ENCODE results near the gene AGR2.

Gene AGR2

GRCh38 chr7:16755397-16755796 lies 49.4 kb downstream of the AGR2 start:
- Histone ChIP-seq H3K4me1 (ENCODE audit: control insufficient read depth, insufficient read depth, low read length) (peaks cover 20% of the 10 kb centered on the region), H3K4me3 (ENCODE audit: low read depth, low read length) (peak overlapping the region; percentile 89), H3K9ac (ENCODE audit: low read length) (no peak overlapping the region), H3K9me3 (ENCODE audit: control insufficient read depth, insufficient read depth, low read depth, low read length) (no peaks in the 10 kb centered on the region), H3K27ac (ENCODE audit: low read depth, low read length) (no peak overlapping the region), H3K36me3 (ENCODE audit: control insufficient read depth, insufficient read depth, low read length) (no peaks in the 10 kb centered on the region), H3K27me3 (ENCODE audit: control insufficient read depth, insufficient read depth, low read length) (peaks cover 12% of the 10 kb centered on the region)

- Histone ChIP-seq H3K27ac (ENCODE audit: low read depth, low read length) (no peak overlapping the region), H3K36me3 (ENCODE audit: control insufficient read depth, insufficient read depth, low read length) (no peaks in the 10 kb centered on the region), H3K4me3 (ENCODE audit: low read depth, low read length) (peak overlapping the region; percentile 89), H3K4me1 (ENCODE audit: control insufficient read depth, insufficient read depth, low read length) (peaks cover 20% of the 10 kb centered on the region), H3K9me3 (ENCODE audit: control insufficient read depth, insufficient read depth, low read depth, low read length) (no peaks in the 10 kb centered on the region), H3K27me3 (ENCODE audit: control insufficient read depth, insufficient read depth, low read length) (peaks cover 12% of the 10 kb centered on the region), H3K9ac (ENCODE audit: low read length) (no peak overlapping the region)
Measured at GRCh38 chr7:16754856-16755317, 49.9 kb downstream of the AGR2 start.

- H3K9me3 ChIP-seq (ENCODE audit: control insufficient read depth, insufficient read depth, low read depth, low read length): no peaks in the 10 kb centered on the region
- peak overlapping the region; percentile 67 for H3K9ac ChIP-seq (ENCODE audit: low read length)
- peaks cover 12% of the 10 kb centered on the region for H3K27me3 ChIP-seq (ENCODE audit: control insufficient read depth, insufficient read depth, low read length)
- no peaks in the 10 kb centered on the region for H3K36me3 ChIP-seq (ENCODE audit: control insufficient read depth, insufficient read depth, low read length)
- H3K27ac ChIP-seq (ENCODE audit: low read depth, low read length): no peak overlapping the region
- H3K4me1 ChIP-seq (ENCODE audit: control insufficient read depth, insufficient read depth, low read length): peaks cover 20% of the 10 kb centered on the region
- H3K4me3 ChIP-seq (ENCODE audit: low read depth, low read length): peak overlapping the region; percentile 89
Measured at GRCh38 chr7:16753932-16754855, 50.6 kb downstream of the AGR2 start.

- H3K4me1 ChIP-seq (ENCODE audit: control insufficient read depth, insufficient read depth, low read length): peaks cover 20% of the 10 kb centered on the region
- no peaks in the 10 kb centered on the region for H3K36me3 ChIP-seq (ENCODE audit: control insufficient read depth, insufficient read depth, low read length)
- H3K9ac ChIP-seq (ENCODE audit: low read length): peak within 1 kb of the TSS; percentile 67
- no peaks in the 10 kb centered on the region for H3K9me3 ChIP-seq (ENCODE audit: control insufficient read depth, insufficient read depth, low read depth, low read length)
- H3K27me3 ChIP-seq (ENCODE audit: control insufficient read depth, insufficient read depth, low read length): peaks cover 12% of the 10 kb centered on the region
- peak within 1 kb of the TSS; percentile 89 for H3K4me3 ChIP-seq (ENCODE audit: low read depth, low read length)
- H3K27ac ChIP-seq (ENCODE audit: low read depth, low read length): no peak within 1 kb of the TSS
Measured at GRCh38 chr7:16753102-16753931, 51.5 kb downstream of the AGR2 start, which contains the start of gene TSPAN13. Gene TSPAN13 (plus strand): TSS chr7:16753755. CDS start chr7:16753968, 213 bp downstream.

- H3K27me3 ChIP-seq (ENCODE audit: control insufficient read depth, insufficient read depth, low read length): no peaks in the 10 kb centered on the region
Measured at GRCh38 chr7:16747102-16747501, 57.7 kb downstream of the AGR2 start.

GRCh38 chr7:16745645-16746044 lies 59.2 kb downstream of the AGR2 start:
- peaks cover 14% of the 10 kb centered on the region for H3K4me1 ChIP-seq (ENCODE audit: control insufficient read depth, insufficient read depth, low read length)
- no peaks in the 10 kb centered on the region for H3K9me3 ChIP-seq (ENCODE audit: control insufficient read depth, insufficient read depth, low read depth, low read length)
- H3K27me3 ChIP-seq (ENCODE audit: control insufficient read depth, insufficient read depth, low read length): no peaks in the 10 kb centered on the region
- no peak overlapping the region for H3K27ac ChIP-seq (ENCODE audit: low read depth, low read length)
- no peak overlapping the region for H3K4me3 ChIP-seq (ENCODE audit: low read depth, low read length)
- no peak overlapping the region for H3K9ac ChIP-seq (ENCODE audit: low read length)
- H3K36me3 ChIP-seq (ENCODE audit: control insufficient read depth, insufficient read depth, low read length): no peaks in the 10 kb centered on the region

More at GRCh38 chr7:16747102-16747501, 57.7 kb downstream of the AGR2 start:
- Histone ChIP-seq H3K4me3 (ENCODE audit: low read depth, low read length) (no peak overlapping the region), H3K9me3 (ENCODE audit: control insufficient read depth, insufficient read depth, low read depth, low read length) (no peaks in the 10 kb centered on the region), H3K4me1 (ENCODE audit: control insufficient read depth, insufficient read depth, low read length) (peaks cover 14% of the 10 kb centered on the region), H3K36me3 (ENCODE audit: control insufficient read depth, insufficient read depth, low read length) (no peaks in the 10 kb centered on the region), H3K27ac (ENCODE audit: low read depth, low read length) (no peak overlapping the region), H3K9ac (ENCODE audit: low read length) (no peak overlapping the region)

GRCh38 chr7:16744518-16745250 lies 60.1 kb downstream of the AGR2 start:
- Histone ChIP-seq H3K36me3 (ENCODE audit: control insufficient read depth, insufficient read depth, low read length) (no peaks in the 10 kb centered on the region), H3K27ac (ENCODE audit: low read depth, low read length) (no peak overlapping the region), H3K9ac (ENCODE audit: low read length) (no peak overlapping the region), H3K4me1 (ENCODE audit: control insufficient read depth, insufficient read depth, low read length) (peaks cover 14% of the 10 kb centered on the region), H3K27me3 (ENCODE audit: control insufficient read depth, insufficient read depth, low read length) (no peaks in the 10 kb centered on the region), H3K9me3 (ENCODE audit: control insufficient read depth, insufficient read depth, low read depth, low read length) (no peaks in the 10 kb centered on the region), H3K4me3 (ENCODE audit: low read depth, low read length) (no peak overlapping the region)

- Histone ChIP-seq H3K4me3 (ENCODE audit: low read depth, low read length) (no peak overlapping the region), H3K27ac (ENCODE audit: low read depth, low read length) (no peak overlapping the region), H3K9me3 (ENCODE audit: control insufficient read depth, insufficient read depth, low read depth, low read length) (no peaks in the 10 kb centered on the region), H3K9ac (ENCODE audit: low read length) (no peak overlapping the region), H3K36me3 (ENCODE audit: control insufficient read depth, insufficient read depth, low read length) (no peaks in the 10 kb centered on the region), H3K4me1 (ENCODE audit: control insufficient read depth, insufficient read depth, low read length) (peaks cover 15% of the 10 kb centered on the region), H3K27me3 (ENCODE audit: control insufficient read depth, insufficient read depth, low read length) (no peaks in the 10 kb centered on the region)
Measured at GRCh38 chr7:16743236-16743635, 61.6 kb downstream of the AGR2 start.

GRCh38 chr7:16742547-16742946 lies 62.3 kb downstream of the AGR2 start:
- Histone ChIP-seq H3K27me3 (ENCODE audit: control insufficient read depth, insufficient read depth, low read length) (no peaks in the 10 kb centered on the region), H3K9ac (ENCODE audit: low read length) (no peak overlapping the region), H3K9me3 (ENCODE audit: control insufficient read depth, insufficient read depth, low read depth, low read length) (no peaks in the 10 kb centered on the region), H3K27ac (ENCODE audit: low read depth, low read length) (no peak overlapping the region), H3K4me1 (ENCODE audit: control insufficient read depth, insufficient read depth, low read length) (peaks cover 17% of the 10 kb centered on the region), H3K36me3 (ENCODE audit: control insufficient read depth, insufficient read depth, low read length) (no peaks in the 10 kb centered on the region), H3K4me3 (ENCODE audit: low read depth, low read length) (no peak overlapping the region)
